Keratinocyte (primary cell): ENCODE data around the gene RAB3A.

Experiments used
- CTCF ChIP-seq, 3 experiments: IDR thresholded peaks in 1 of 3; conservative IDR thresholded peaks in 1 of 3; optimal IDR thresholded peaks in 1 of 3; 2 replicates in 2 of 3; 3 replicates in 1 of 3; pipeline versions ENCODE3 to v1.5.1; 2011; ENCODE audit warnings: low read length in 3 of 3, mild to moderate bottlenecking in 3 of 3, moderate library complexity in 2 of 3, control low read depth in 1 of 3, inconsistent platforms in 1 of 3; ENCODE audit not compliant: insufficient read depth in 2 of 3; ENCODE audit errors: extremely low read depth in 1 of 3
- EZH2 ChIP-seq: IDR thresholded peaks from one replicate; pipeline ENCODE4 v1.6.1; 2012; ENCODE audit warnings: inconsistent platforms, mild to moderate bottlenecking, low read length, moderate library complexity

GRCh38 chr19:18220632-18221275 is 16.9 kb upstream of the RAB3A start:
- TF ChIP-seq CTCF (optimal IDR thresholded peaks at IDR 0.05 in 1 of 3, IDR thresholded peaks at IDR 0.05 in 1 of 3, conservative IDR thresholded peaks at IDR 0.05 in 1 of 3; ENCODE audit: extremely low read depth in 1 of 3, insufficient read depth in 2 of 3, low read length in 3 of 3): no peak
- TF ChIP-seq EZH2: no peak
